ENCODE data around the gene LTA.

DNA sequence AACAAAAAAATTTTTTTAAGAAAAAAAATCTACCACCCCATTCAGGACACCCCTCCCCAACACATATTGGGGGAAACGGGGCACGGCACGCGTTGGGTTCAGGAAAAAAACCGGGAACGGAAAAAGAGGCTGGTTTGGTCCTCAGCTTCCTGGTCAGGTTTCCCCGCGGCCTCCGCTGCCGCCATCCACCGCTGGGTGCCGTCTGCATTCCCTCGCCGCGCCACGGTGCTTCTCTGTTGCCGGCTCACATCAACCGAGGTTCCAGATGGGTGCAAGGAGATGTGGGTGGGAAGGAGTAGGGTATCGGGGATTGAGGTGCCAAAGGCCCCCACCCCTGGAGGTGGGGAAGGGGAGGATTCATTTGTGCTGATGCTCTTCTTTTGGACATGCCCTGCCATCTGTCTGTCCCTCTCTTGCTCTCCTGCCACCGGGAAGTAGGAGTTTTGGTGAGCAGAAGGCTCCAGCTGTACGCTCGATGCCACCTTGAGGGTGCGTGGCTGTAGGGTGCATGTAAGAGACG is 37.5 kb upstream of the LTA start:
- TF ChIP-seq, protein P1, sequence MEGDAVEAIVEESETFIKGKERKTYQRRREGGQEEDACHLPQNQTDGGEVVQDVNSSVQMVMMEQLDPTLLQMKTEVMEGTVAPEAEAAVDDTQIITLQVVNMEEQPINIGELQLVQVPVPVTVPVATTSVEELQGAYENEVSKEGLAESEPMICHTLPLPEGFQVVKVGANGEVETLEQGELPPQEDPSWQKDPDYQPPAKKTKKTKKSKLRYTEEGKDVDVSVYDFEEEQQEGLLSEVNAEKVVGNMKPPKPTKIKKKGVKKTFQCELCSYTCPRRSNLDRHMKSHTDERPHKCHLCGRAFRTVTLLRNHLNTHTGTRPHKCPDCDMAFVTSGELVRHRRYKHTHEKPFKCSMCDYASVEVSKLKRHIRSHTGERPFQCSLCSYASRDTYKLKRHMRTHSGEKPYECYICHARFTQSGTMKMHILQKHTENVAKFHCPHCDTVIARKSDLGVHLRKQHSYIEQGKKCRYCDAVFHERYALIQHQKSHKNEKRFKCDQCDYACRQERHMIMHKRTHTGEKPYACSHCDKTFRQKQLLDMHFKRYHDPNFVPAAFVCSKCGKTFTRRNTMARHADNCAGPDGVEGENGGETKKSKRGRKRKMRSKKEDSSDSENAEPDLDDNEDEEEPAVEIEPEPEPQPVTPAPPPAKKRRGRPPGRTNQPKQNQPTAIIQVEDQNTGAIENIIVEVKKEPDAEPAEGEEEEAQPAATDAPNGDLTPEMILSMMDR (IDR thresholded peaks at IDR 0.05): no peak
- TF ChIP-seq POLR2A (IDR thresholded peaks at IDR 0.05): no peak
